HAP-1 (cell line): ENCODE results near the gene IGLL5.
"Not testable (repeated sequence)": the region's sequence is repeated elsewhere in the genome, so short reads cannot be mapped to it uniquely, and the experiment has no call there.

ENCODE experiments used
- DNase-seq, 2 experiments: peaks; one replicate each; pipeline ENCODE4 v3.0.0-alpha.2; 2016 to 2020; ENCODE audit warnings: low spot score in 2 of 2
- H3K27me3 ChIP-seq: fragments of 250-450 bp; sonication (Bioruptor Pico); 2 replicates; pipeline ENCODE4 v1.5.1; 2020; ENCODE audit warnings: low read depth, mild to moderate bottlenecking, moderate library complexity
- H3K36me3 ChIP-seq: fragments of 250-450 bp; sonication (Bioruptor Pico); replicated peaks from 2 replicates; pipeline ENCODE4 v1.5.1; 2020; ENCODE audit warnings: mild to moderate bottlenecking
- H3K4me1 ChIP-seq: fragments of 250-450 bp; sonication (Bioruptor Pico); 2 replicates; pipeline ENCODE4 v1.5.1; 2020; ENCODE audit warnings: mild to moderate bottlenecking
- H3K4me3 ChIP-seq: fragments of 250-450 bp; sonication (Bioruptor Pico); 2 replicates; pipeline ENCODE4 v1.5.1; 2020; ENCODE audit warnings: mild to moderate bottlenecking, moderate library complexity
- H3K9me3 ChIP-seq: fragments of 250-450 bp; sonication (Bioruptor Pico); 2 replicates; pipeline ENCODE4 v1.5.1; 2020; ENCODE audit warnings: mild to moderate bottlenecking, moderate library complexity
- in situ Hi-C: fragments of 300-500 bp; cut with MboI; formaldehyde crosslinking; loops from 3 replicates; pipeline ENCODE4 v1.14.3; 2020; ENCODE audit warnings: low sequenced_read_pairs, inconsistent platforms, mixed read lengths

Gene IGLL5

DNA sequence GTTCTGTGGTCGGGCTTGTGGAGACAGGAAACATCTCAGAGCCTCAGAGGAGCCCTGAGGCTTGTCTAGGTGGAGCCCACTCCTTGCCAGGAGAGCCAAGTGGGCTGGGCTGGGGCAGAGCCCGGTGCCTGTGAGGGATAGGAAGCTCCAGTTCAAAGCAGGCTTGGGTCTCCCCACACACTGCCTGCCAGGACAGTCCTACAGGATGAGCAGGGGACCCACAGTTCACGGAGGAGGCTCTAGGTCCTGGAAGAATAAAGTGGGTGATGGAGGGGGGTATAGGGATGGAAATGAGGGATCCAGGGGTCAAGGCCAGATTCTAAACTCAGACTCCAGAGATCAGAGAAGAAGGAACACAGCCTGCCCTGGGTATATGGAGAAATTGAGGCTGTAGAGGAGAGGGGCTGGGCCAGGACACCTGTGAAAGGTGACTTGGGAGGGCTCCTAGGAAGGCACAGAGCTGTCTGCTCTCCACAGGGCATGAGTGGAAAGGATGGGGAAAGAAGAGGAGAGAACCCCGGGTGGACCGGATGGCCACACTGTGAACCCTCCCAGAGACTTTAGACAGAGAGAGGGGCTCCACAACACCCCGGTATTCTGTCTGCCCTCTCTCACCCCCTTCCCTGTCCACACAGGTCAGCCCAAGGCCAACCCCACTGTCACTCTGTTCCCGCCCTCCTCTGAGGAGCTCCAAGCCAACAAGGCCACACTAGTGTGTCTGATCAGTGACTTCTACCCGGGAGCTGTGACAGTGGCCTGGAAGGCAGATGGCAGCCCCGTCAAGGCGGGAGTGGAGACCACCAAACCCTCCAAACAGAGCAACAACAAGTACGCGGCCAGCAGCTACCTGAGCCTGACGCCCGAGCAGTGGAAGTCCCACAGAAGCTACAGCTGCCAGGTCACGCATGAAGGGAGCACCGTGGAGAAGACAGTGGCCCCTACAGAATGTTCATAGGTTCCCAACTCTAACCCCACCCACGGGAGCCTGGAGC lies 7.4 kb downstream of the IGLL5 start:
- H3K9me3 ChIP-seq, result no peaks in the 10 kb centered on the region
- H3K27me3 ChIP-seq, result peaks cover 38% of the 10 kb centered on the region
- H3K4me3 ChIP-seq, result no peak overlapping the region
- in situ Hi-C loops, result no loop called here
- no peaks in the 10 kb centered on the region for H3K36me3 ChIP-seq
- no peak for DNase-seq
- H3K4me1 ChIP-seq, result no peaks in the 10 kb centered on the region

DNA sequence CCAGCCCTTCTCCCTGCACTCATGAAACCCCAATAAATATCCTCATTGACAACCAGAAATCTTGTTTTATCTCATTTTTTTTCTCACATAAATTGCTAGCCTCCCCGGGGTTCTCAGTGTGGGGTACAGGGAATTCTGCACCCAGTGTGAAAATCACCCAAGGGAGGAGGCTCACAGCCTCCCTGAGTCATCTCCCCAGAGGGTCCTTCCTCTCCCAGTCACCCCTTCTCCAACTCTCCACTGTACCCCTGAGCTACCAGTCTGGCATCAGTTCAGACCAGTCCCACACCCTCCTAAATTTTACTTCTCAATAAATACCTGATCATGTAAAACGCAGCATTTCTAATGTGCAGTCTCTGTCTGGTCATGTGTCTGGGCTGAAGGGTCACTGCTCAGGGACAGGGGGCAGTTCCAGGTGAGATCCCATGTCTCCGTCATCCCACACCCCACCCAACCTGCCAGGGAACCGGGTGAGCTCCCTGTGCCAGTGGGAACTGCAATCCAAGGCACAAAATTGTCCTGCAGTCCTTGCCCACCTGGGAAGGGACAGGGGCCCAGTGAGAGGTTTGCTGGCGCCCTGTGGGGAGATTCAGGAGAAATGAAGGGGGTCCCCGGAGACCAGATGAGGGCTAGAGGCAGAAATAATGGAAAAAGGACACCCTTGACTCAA lies 8.3 kb downstream of the IGLL5 start:
- H3K4me1 ChIP-seq, result no peaks in the 10 kb centered on the region
- H3K27me3 ChIP-seq, result peaks cover 30% of the 10 kb centered on the region
- H3K36me3 ChIP-seq, result no peaks in the 10 kb centered on the region
- H3K4me3 ChIP-seq, result no peak overlapping the region
- no peaks in the 10 kb centered on the region for H3K9me3 ChIP-seq
- in situ Hi-C loops, result no loop called here
- no peak for DNase-seq

DNA sequence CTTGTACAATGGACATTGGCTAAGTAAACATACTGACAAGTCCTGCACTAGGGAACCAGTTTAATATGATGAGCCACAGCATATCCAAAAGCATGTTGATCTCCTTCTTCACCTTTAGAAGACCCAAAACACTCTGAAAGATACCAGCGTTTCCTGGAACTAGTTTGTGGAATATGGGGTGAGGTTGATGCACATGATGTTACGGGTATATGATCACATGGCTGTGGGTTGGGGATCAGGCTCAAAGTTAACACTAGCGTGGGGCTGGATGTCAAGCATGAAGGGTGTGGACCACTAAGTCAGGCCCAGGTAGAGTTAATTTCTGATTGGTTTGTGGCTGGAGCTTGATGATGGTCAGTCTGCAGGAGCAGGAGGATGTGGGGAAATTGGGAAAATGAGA lies 9.0 kb downstream of the IGLL5 start:
- Histone ChIP-seq H3K4me1 (no peaks in the 10 kb centered on the region), H3K36me3 (no peaks in the 10 kb centered on the region), H3K4me3 (no peak overlapping the region), H3K9me3 (no peaks in the 10 kb centered on the region), H3K27me3 (peaks cover 29% of the 10 kb centered on the region)
- in situ Hi-C loops, result no loop called here
- DNase-seq, result no peak

DNA sequence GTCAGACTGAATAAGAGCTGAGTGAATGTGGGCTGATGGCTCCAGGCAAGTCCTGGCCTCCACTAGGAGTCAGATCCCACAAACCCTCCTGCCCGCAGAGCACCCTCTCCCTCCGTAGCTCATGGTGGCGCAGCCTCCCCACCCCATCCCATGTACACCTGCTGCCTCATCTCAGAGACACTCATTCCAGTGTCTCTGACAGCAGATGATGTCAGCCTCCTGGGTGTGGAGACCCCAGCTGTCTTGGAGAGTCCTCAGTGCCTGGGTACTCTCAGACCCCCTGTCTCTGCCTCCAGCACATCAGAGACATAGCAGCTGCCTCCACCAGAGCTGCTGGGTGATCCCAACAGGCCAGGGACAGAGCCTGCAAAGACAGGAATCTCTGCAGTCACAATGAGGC lies 9.5 kb downstream of the IGLL5 start:
- Histone ChIP-seq H3K9me3 (no peaks in the 10 kb centered on the region), H3K36me3 (no peaks in the 10 kb centered on the region), H3K4me3 (no peak overlapping the region), H3K27me3 (peaks cover 29% of the 10 kb centered on the region), H3K4me1 (no peaks in the 10 kb centered on the region)
- no peak for DNase-seq
- in situ Hi-C loops, result no loop called here

DNA sequence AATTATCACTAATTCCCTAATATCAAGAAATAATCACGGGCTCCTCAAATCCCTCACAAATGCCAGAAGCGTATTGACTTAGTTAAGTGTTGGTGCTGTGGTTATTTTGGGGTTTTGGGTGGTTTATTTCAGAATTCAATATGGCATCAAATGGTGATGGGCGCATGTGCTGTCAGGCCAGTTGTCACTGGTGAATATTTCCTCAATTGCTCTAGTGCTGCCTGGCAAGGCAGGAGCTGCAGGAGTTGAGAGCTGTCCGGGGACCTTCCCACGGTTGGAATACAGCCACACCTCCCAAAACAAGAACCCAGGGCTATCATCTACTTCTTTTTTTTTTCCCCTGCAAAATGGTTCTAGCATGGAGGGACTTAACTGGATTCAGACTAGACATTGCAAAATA lies 10.3 kb downstream of the IGLL5 start:
- no peaks in the 10 kb centered on the region for H3K4me1 ChIP-seq
- no peaks in the 10 kb centered on the region for H3K9me3 ChIP-seq
- peaks cover 29% of the 10 kb centered on the region for H3K27me3 ChIP-seq
- in situ Hi-C loops, result no loop called here
- H3K4me3 ChIP-seq, result no peak overlapping the region
- H3K36me3 ChIP-seq, result no peaks in the 10 kb centered on the region
- DNase-seq, result no peak

DNA sequence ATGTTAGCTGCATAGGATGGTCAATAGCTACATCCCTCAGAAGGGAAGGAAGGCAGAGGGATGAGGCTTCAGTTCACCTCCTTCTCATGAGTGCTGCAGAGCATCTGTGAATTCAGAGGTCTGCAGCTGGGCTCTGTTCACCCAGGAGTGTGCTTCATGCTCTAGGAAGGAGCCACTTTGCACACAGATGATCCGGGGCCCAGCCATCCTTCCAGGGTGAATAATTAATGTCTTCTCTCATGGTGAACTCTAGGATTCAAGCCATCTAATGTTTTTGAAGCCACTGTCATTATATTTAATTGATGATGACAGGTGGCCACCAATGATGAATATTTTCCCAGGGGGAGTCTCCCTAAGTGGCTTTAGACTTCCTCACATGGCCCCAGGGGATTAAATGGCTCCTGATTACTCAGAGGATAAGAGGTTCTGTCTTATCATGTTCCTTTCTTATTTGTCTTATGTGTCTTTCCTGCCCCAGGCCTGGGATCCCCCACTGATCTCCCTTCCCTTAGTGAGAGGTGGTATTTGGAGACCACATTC lies 10.9 kb downstream of the IGLL5 start:
- in situ Hi-C loops, result not testable (repeated sequence)

DNA sequence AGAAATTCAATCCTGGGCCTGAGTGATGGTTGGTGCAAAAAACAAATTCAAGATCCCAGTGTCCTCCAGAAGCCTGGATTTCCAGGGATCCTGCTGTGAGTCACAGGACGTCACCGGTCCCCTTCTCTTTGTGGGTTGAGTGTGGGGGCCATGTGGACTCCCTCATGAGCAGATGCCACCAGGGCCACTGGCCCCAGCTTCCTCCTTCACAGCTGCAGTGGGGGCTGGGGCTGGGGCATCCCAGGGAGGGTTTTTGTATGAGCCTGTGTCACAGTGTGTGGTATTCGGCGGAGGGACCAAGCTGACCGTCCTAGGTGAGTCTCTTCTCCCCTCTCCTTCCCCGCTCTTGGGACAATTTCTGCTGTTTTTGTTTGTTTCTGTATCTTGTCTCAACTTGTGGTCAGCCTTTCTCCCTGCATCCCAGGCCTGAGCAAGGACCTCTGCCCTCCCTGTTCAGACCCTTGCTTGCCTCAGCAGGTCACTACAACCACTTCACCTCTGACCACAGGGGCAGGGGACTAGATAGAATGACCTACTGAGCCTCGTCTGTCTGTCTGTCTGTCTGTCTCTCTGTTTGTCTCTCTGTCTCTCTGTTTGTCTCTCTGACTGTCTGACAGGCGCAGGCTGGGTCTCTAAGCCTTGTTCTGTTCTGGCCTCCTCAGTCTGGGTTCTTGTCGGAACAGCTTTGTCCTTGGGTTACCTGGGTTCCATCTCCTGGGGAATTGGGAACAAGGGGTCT lies 11.9 kb downstream of the IGLL5 start:
- H3K36me3 ChIP-seq, H3K4me3 ChIP-seq, H3K4me1 ChIP-seq, DNase-seq, in situ Hi-C loops, H3K9me3 ChIP-seq: not testable (repeated sequence)
- H3K27me3 ChIP-seq, result peaks cover 34% of the 10 kb centered on the region

More for the DNA sequence above, 10.9 kb downstream of the IGLL5 start:
- not testable (repeated sequence) for H3K4me1 ChIP-seq, H3K36me3 ChIP-seq, DNase-seq, H3K9me3 ChIP-seq, H3K4me3 ChIP-seq
- peaks cover 31% of the 10 kb centered on the region for H3K27me3 ChIP-seq

DNA sequence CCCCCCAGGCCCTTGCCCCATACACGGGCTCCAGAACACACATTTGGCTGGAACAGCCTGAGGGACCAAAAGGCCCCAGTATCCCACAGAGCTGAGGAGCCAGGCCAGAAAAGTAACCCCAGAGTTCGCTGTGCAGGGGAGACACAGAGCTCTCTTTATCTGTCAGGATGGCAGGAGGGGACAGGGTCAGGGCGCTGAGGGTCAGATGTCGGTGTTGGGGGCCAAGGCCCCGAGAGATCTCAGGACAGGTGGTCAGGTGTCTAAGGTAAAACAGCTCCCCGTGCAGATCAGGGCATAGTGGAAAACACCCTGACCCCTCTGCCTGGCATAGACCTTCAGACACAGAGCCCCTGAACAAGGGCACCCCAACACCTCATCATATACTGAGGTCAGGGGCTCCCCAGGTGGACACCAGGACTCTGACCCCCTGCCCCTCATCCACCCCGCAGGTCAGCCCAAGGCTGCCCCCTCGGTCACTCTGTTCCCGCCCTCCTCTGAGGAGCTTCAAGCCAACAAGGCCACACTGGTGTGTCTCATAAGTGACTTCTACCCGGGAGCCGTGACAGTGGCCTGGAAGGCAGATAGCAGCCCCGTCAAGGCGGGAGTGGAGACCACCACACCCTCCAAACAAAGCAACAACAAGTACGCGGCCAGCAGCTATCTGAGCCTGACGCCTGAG lies 13.1 kb downstream of the IGLL5 start:
- H3K36me3 ChIP-seq, H3K4me3 ChIP-seq, H3K9me3 ChIP-seq, H3K4me1 ChIP-seq, in situ Hi-C loops, DNase-seq: not testable (repeated sequence)
- H3K27me3 ChIP-seq, result peaks cover 34% of the 10 kb centered on the region

DNA sequence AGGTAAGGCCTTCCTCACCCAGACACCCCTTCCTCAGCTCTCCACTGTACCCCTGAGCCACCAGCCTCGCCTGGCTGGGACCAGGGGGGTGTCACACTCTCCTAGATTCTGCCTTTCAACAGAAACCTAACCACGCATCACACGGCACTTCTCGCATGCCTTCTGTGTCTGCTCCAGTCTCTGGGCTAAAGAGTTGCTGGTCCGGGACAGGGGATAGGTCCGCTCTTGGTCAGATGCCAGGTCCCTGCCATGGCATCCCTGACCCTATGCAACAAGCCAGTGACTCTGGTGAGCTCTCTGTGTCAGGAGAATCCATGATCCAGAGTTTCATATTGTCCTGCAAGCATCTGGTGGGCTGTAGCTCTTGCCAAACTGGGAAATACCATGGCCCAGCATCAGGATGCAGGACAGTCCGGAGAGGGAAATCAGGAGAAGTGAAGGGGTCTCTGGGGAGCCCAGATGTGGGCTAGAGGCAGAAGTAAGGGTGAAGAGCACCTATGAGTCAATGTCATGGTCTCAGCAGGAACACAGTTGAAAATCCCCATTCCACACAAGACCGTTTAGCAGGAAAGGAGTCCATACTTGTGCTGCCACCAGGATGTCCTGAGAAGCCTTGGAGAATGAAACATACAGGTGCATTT lies 14.1 kb downstream of the IGLL5 start:
- Histone ChIP-seq H3K27me3 (peaks cover 29% of the 10 kb centered on the region), H3K9me3 (no peaks in the 10 kb centered on the region), H3K4me1 (no peaks in the 10 kb centered on the region), H3K4me3 (no peak overlapping the region), H3K36me3 (no peaks in the 10 kb centered on the region)
- no peak for DNase-seq
- in situ Hi-C loops, result no loop called here

DNA sequence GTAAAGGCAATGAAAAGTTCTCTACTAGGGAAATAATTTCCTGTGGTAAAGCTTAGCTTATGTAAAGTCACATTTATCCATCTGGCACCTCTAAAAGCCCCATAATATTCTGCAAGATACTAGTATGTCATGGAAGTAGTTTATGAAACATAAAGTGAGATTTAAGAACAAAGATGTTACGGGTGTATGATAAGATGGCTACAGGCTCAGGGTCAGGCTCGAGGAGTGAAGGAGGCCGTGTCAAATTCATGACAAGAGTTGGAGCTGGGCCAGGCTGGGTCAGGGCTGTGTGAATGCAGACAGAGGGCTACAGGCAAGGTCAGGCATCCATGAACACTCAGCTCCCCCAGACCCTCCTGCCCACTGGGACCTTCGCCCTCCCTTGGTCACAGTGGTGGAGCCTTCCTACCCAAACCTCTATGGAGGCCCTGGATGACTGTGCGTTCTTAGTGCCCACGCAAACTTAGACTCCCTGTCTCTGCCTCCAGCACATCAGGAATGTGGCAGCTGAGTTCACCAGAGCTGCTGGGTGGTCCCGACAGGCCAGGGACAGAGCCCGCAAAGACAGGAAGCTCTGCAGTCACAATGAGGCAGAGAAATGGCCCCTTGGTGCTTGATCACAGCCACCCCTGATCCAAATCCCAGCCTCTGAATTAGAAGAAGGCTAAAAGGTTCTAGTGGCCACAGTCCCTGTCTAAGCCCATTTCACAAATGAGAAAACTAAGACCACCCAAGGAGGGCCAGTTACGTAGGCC lies 14.8 kb downstream of the IGLL5 start:
- H3K27me3 ChIP-seq, result peaks cover 26% of the 10 kb centered on the region
- no peak overlapping the region for H3K4me3 ChIP-seq
- in situ Hi-C loops, result no loop called here

DNA sequence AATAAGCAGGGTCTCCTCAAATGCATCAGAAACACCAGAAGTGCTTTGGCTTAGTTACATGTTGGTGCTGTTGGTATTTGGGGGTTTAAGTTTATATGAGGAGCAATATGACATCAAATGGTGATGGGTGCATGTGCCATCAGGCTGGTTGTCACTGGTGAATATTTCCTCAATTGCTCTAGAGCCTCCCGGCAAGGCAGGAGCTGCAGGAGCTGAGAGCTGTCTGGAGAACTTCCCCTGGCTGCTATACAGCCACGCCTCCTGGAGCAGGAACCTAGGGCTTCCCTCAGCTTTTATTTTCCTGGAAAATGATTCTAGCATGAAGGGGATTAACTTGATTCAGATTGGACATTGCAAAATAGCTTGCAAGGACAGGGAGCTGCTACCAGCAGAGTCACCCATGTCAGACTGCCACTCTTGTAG lies 15.8 kb downstream of the IGLL5 start:
- Histone ChIP-seq H3K9me3 (no peaks in the 10 kb centered on the region), H3K4me1 (no peaks in the 10 kb centered on the region), H3K4me3 (no peak overlapping the region), H3K27me3 (peaks cover 34% of the 10 kb centered on the region), H3K36me3 (no peaks in the 10 kb centered on the region)
- DNase-seq, result no peak
- in situ Hi-C loops, result no loop called here

More for the DNA sequence above, 14.8 kb downstream of the IGLL5 start:
- Histone ChIP-seq H3K9me3 (no peaks in the 10 kb centered on the region), H3K4me1 (no peaks in the 10 kb centered on the region), H3K36me3 (no peaks in the 10 kb centered on the region)
- DNase-seq, result no peak

DNA sequence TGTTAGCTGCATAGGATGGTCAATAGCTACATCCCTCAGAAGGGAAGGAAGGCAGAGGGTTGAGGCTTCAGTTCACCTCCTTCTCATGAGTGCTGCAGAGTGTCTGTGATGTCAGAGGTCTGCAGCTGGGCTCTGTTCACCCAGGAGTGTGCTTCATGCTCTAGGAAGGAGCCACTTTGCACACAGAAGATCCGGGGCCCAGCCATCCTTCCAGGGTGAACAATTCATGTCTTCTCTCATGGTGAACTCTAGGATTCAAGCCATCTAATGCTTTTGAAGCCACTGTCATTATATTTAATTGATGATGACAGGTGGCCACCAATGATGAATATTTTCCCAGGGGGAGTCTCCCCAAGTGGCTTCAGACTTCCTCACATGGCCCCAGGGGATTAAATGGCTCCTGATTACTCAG lies 16.2 kb downstream of the IGLL5 start:
- peaks cover 36% of the 10 kb centered on the region for H3K27me3 ChIP-seq
- in situ Hi-C loops, DNase-seq, H3K36me3 ChIP-seq, H3K9me3 ChIP-seq, H3K4me3 ChIP-seq, H3K4me1 ChIP-seq: not testable (repeated sequence)
